Astrocyte (in vitro differentiated cells and primary cell): ENCODE results near the gene KIF25. TPM values are rescaled to one million over a fixed set of nuclear protein-coding genes. Genes with fewer than 3 reads are reported as not detected.

Source experiments
- DNase-seq: peaks from one replicate; pipeline ENCODE4 v3.0.0-alpha.2; 2010; ENCODE audit warnings: low read depth
- FAIRE-seq: peaks from 2 replicates; lab custom pipeline; 2011; peaks lifted over from hg19 to GRCh38; lab: Jason Lieb, UNC
- H2AFZ ChIP-seq: 2 replicates; pipeline ENCODE4 v1.6.0; 2012; ENCODE audit warnings: low read depth, low read length, inconsistent platforms
- H3K27ac ChIP-seq: 2 replicates; pipeline ENCODE4 v1.5.1; 2011; ENCODE audit warnings: low read depth, low read length, inconsistent platforms
- H3K27me3 ChIP-seq: 2 replicates; pipeline ENCODE4 v1.6.0; 2011; ENCODE audit warnings: low read length, inconsistent platforms; ENCODE audit not compliant: insufficient read depth
- H3K36me3 ChIP-seq: 2 replicates; pipeline ENCODE4 v1.5.1; 2011; ENCODE audit warnings: low read length, inconsistent platforms; ENCODE audit not compliant: insufficient read depth
- H3K4me1 ChIP-seq: 2 replicates; pipeline ENCODE4 v1.5.1; 2011; ENCODE audit warnings: low read length, inconsistent platforms; ENCODE audit not compliant: insufficient read depth
- H3K4me2 ChIP-seq: 2 replicates; pipeline ENCODE4 v1.6.0; 2012; ENCODE audit warnings: low read length, inconsistent platforms
- H3K4me3 ChIP-seq: 2 replicates; pipeline ENCODE4 v1.5.1; 2011; ENCODE audit warnings: low read depth, mild to moderate bottlenecking, low read length, inconsistent platforms; ENCODE audit not compliant: insufficient read depth
- H3K79me2 ChIP-seq: 2 replicates; pipeline ENCODE4 v1.6.0; 2012; ENCODE audit warnings: mild to moderate bottlenecking, low read length, inconsistent platforms; ENCODE audit not compliant: insufficient read depth
- H3K9ac ChIP-seq: 2 replicates; pipeline ENCODE4 v1.6.0; 2012; ENCODE audit warnings: mild to moderate bottlenecking, low read length, inconsistent platforms
- H3K9me3 ChIP-seq: 2 replicates; pipeline ENCODE4 v1.5.1; 2012; ENCODE audit warnings: low read depth, mild to moderate bottlenecking, low read length, inconsistent platforms; ENCODE audit not compliant: insufficient read depth
- H4K20me1 ChIP-seq: 2 replicates; pipeline ENCODE4 v1.6.0; 2012; ENCODE audit warnings: low read length, inconsistent platforms; ENCODE audit not compliant: insufficient read depth
- H3K27ac Mint-ChIP-seq: one replicate; pipeline ENCODE4 v1.8.0; 2021; ENCODE audit warnings: mild to moderate bottlenecking, mixed read lengths; ENCODE audit not compliant: unreplicated experiment
- H3K27me3 Mint-ChIP-seq: one replicate; pipeline ENCODE4 v1.8.0; 2021; ENCODE audit warnings: low read depth, mixed read lengths; ENCODE audit not compliant: unreplicated experiment
- H3K36me3 Mint-ChIP-seq: one replicate; pipeline ENCODE4 v1.8.0; 2021; ENCODE audit warnings: low read depth, mixed read lengths; ENCODE audit not compliant: unreplicated experiment
- H3K4me1 Mint-ChIP-seq: one replicate; pipeline ENCODE4 v1.8.0; 2021; ENCODE audit warnings: low read depth, mixed read lengths; ENCODE audit not compliant: unreplicated experiment
- H3K4me3 Mint-ChIP-seq: one replicate; pipeline ENCODE4 v1.8.0; 2021; ENCODE audit warnings: mild to moderate bottlenecking, moderate library complexity, mixed read lengths; ENCODE audit not compliant: unreplicated experiment
- H3K9me3 Mint-ChIP-seq: one replicate; pipeline ENCODE4 v1.8.0; 2021; ENCODE audit warnings: mild to moderate bottlenecking, mixed read lengths; ENCODE audit not compliant: unreplicated experiment
- CTCF ChIP-seq: IDR thresholded peaks from 2 replicates; pipeline ENCODE4 v1.5.1; 2011; ENCODE audit warnings: low read depth, mild to moderate bottlenecking, inconsistent platforms, low read length, moderate library complexity; ENCODE audit not compliant: insufficient read depth
- EZH2 ChIP-seq: IDR thresholded peaks from 2 replicates; pipeline ENCODE4 v1.6.1; 2012; ENCODE audit warnings: mild to moderate bottlenecking, low read length, inconsistent platforms; ENCODE audit not compliant: insufficient read depth
- total RNA-seq: library from RNA; stranded (reverse); gene quantifications from 2 replicates; pipeline ENCODE4 v1.2.1, GENCODE V29; 2021

The KIF25 gene
- total RNA-seq, 1 donor from 2014 or later = not detected

- Mint-ChIP-seq H3K4me3 (no peak overlapping the region), H3K27me3 (peaks cover 38% of the 10 kb centered on the region), H3K36me3 (no peaks in the 10 kb centered on the region), H3K27ac (peak overlapping the region; percentile 80), H3K4me1 (no peaks in the 10 kb centered on the region), H3K9me3 (no peaks in the 10 kb centered on the region)
- no peak overlapping the region for H3K4me3 ChIP-seq
- H3K27me3 ChIP-seq = no peaks in the 10 kb centered on the region
- no peaks in the 10 kb centered on the region for H3K36me3 ChIP-seq
- no peaks in the 10 kb centered on the region for H3K4me1 ChIP-seq
- H3K27ac ChIP-seq = no peak overlapping the region
- DNase-seq (no peak), FAIRE-seq (no peak)
- no peaks in the 10 kb centered on the region for H4K20me1 ChIP-seq
- no peak overlapping the region for H2AFZ ChIP-seq
- no peaks in the 10 kb centered on the region for H3K9me3 ChIP-seq
- no peaks in the 10 kb centered on the region for H3K79me2 ChIP-seq
- TF ChIP-seq CTCF (no peak), EZH2 (no peak)
- H3K9ac ChIP-seq = no peak overlapping the region
- H3K4me2 ChIP-seq = no peak overlapping the region
These were observed 55.9 kb downstream of the KIF25 start for GRCh38 chr6:168053086-168053956.

- FAIRE-seq = no peak
- Mint-ChIP-seq H3K9me3 (no peaks in the 10 kb centered on the region), H3K27me3 (peaks cover 36% of the 10 kb centered on the region), H3K36me3 (no peaks in the 10 kb centered on the region), H3K4me3 (no peak overlapping the region), H3K4me1 (no peaks in the 10 kb centered on the region), H3K27ac (no peak overlapping the region)
- H3K27ac ChIP-seq = no peak overlapping the region
- no peak overlapping the region for H2AFZ ChIP-seq
- H3K36me3 ChIP-seq = no peaks in the 10 kb centered on the region
- no peak for DNase-seq
- H3K9ac ChIP-seq = no peak overlapping the region
- no peaks in the 10 kb centered on the region for H4K20me1 ChIP-seq
- TF ChIP-seq EZH2 (no peak), CTCF (no peak)
- no peaks in the 10 kb centered on the region for H3K27me3 ChIP-seq
- no peaks in the 10 kb centered on the region for H3K9me3 ChIP-seq
- no peaks in the 10 kb centered on the region for H3K79me2 ChIP-seq
- no peak overlapping the region for H3K4me3 ChIP-seq
- H3K4me1 ChIP-seq = no peaks in the 10 kb centered on the region
- no peak overlapping the region for H3K4me2 ChIP-seq
These were observed 56.5 kb downstream of the KIF25 start for GRCh38 chr6:168053957-168054471.
